Activated CD4-positive, CD25-positive, alpha-beta regulatory T cell treated with anti-CD3 and anti-CD28 coated beads, Interleukin-2, amount 50 U/mL, for 24 hours (primary cell): ENCODE results near the gene MRC2.
A peak's percentile ranks its signal among the peaks of the same experiment; 100 is the strongest.
"Not testable (repeated sequence)": the region's sequence is repeated elsewhere in the genome, so short reads cannot be mapped to it uniquely, and the experiment has no call there.

Experiments
- ATAC-seq, 2 donors: fragments of 150-1000 bp; cut with Tn5 transposase; one replicate each; pipeline ENCODE4 v1.10.0; 2021; ENCODE audit warnings: mild to moderate bottlenecking in 1 of 2, moderate library complexity in 1 of 2

MRC2 gene

GRCh38 chr17:62680541-62681052 is 53.1 kb downstream of the MRC2 start:
- no peak for ATAC-seq

- no peak for ATAC-seq
Observed at GRCh38 chr17:62681061-62681938, 53.8 kb downstream of the MRC2 start.

- no peak for ATAC-seq
Observed at GRCh38 chr17:62681939-62682381, 54.5 kb downstream of the MRC2 start.

GRCh38 chr17:62684179-62684578 is 56.7 kb downstream of the MRC2 start:
- no peak for ATAC-seq

- no peak for ATAC-seq
Observed at GRCh38 chr17:62687997-62688396, 60.5 kb downstream of the MRC2 start.

GRCh38 chr17:62688398-62689160 is 61.1 kb downstream of the MRC2 start:
- ATAC-seq = no peak

- no peak for ATAC-seq
Observed at GRCh38 chr17:62689441-62690167, 62.1 kb downstream of the MRC2 start.

- ATAC-seq = no peak
Observed at GRCh38 chr17:62690168-62690897, 62.9 kb downstream of the MRC2 start.

GRCh38 chr17:62691589-62691915 is 64.1 kb downstream of the MRC2 start:
- not testable (repeated sequence) for ATAC-seq

GRCh38 chr17:62692159-62692651 is 64.7 kb downstream of the MRC2 start:
- no peak for ATAC-seq

GRCh38 chr17:62692721-62693431 is 65.4 kb downstream of the MRC2 start:
- ATAC-seq = peak in 1 of 2 donors; percentile 24

GRCh38 chr17:62693616-62694409 is 66.3 kb downstream of the MRC2 start:
- no peak for ATAC-seq

- not testable (repeated sequence) for ATAC-seq
Observed at GRCh38 chr17:62695093-62695738, 67.7 kb downstream of the MRC2 start.

GRCh38 chr17:62696256-62696655 is 68.8 kb downstream of the MRC2 start:
- ATAC-seq = no peak

GRCh38 chr17:62696726-62697490 is 69.4 kb downstream of the MRC2 start:
- ATAC-seq = no peak

GRCh38 chr17:62698459-62698858 is 71.0 kb downstream of the MRC2 start:
- not testable (repeated sequence) for ATAC-seq

GRCh38 chr17:62700964-62701705 is 73.7 kb downstream of the MRC2 start:
- ATAC-seq = no peak

GRCh38 chr17:62701706-62702085 is 74.2 kb downstream of the MRC2 start:
- ATAC-seq = no peak
